Stomach (tissue), 9 donors: Measurements from ENCODE around the gene ARHGAP26. TPM values are rescaled to one million over a fixed set of nuclear protein-coding genes. Genes with fewer than 3 reads are reported as not detected.

Experiments
- DNase-seq, 2 donors: peaks; one replicate each; pipeline versions ENCODE4 v3.0.0 to v3.0.0-alpha.2; 2013 to 2019
- H3K27ac ChIP-seq, 5 donors: fragments of 200-600 bp in 4 of 5; sonication (generic) in 4 of 5; one replicate each; pipeline ENCODE4 v1.5.1; 2013 to 2019; ENCODE audit warnings: mild to moderate bottlenecking in 1 of 5, moderate library complexity in 1 of 5
- H3K27me3 ChIP-seq, 3 donors: fragments of 200-600 bp; sonication (generic); one replicate each; pipeline ENCODE4 v1.5.1; 2017 to 2019; ENCODE audit warnings: mixed run types in 1 of 3
- H3K36me3 ChIP-seq, 4 donors: fragments of 200-600 bp; sonication (generic); 1 replicate in 3 of 4; 2 replicates in 1 of 4; pipeline ENCODE4 v1.5.1; 2016 to 2019
- H3K4me1 ChIP-seq, 4 donors: fragments of 200-600 bp; sonication (generic); one replicate each; pipeline ENCODE4 v1.5.1; 2016 to 2019
- H3K4me3 ChIP-seq, 4 donors: fragments of 200-600 bp; sonication (generic) in 3 of 4; one replicate each; pipeline ENCODE4 v1.5.1; 2016 to 2019; ENCODE audit warnings: mild to moderate bottlenecking in 1 of 4
- H3K9me3 ChIP-seq, 4 donors: fragments of 200-600 bp; sonication (generic); one replicate each; pipeline ENCODE4 v1.5.1; 2016 to 2019
- CTCF ChIP-seq, 7 experiments: fragments of 450-650 bp in 4 of 7; fragments of 200-600 bp in 3 of 7; sonication (generic) in 3 of 7; IDR thresholded peaks; one replicate each; pipeline ENCODE4 v1.5.1; 2016 to 2019; ENCODE audit warnings: antibody characterized with exemption in 7 of 7, control low read depth in 2 of 7, mild to moderate bottlenecking in 1 of 7
- EP300 ChIP-seq: sonication (generic); formaldehyde crosslinking; IDR thresholded peaks from one replicate; pipeline ENCODE4 v1.6.1; 2017; ENCODE audit warnings: antibody characterized with exemption
- POLR2A ChIP-seq, 4 donors: fragments of 450-650 bp; IDR thresholded peaks; one replicate each; pipeline ENCODE4 v1.6.1; 2016; ENCODE audit warnings: antibody characterized with exemption in 4 of 4, control low read depth in 2 of 4, mild to moderate bottlenecking in 1 of 4, moderate library complexity in 1 of 4
- POLR2AphosphoS5 ChIP-seq, 3 donors: sonication (generic); formaldehyde crosslinking; IDR thresholded peaks; one replicate each; pipeline ENCODE4 v1.6.1; 2016; ENCODE audit warnings: antibody characterized with exemption in 3 of 3
- WGBS, 5 donors: extraction: QIAGEN DNeasy Blood & Tissue Kit in 3 of 5; methylation state at CpG; one replicate each; pipeline versions ENCODE4 v1.1.5 to v1.1.7; 2013 to 2018; 5-methylcytosine and 5-hydroxymethylcytosine counted together
- intact Hi-C: fragments of 100-400 bp; cut with DNase I; formaldehyde crosslinking; loops from one replicate; pipeline ENCODE4 v1.15.1; 2023; ENCODE audit warnings: low total_unique reads
- polyA plus RNA-seq, 3 donors: library from polyadenylated mRNA; stranded (reverse); fragments of 200-250 nt; gene quantifications; one replicate each; pipeline ENCODE4 v1.2.3, GENCODE V29; 2013
- total RNA-seq, 5 donors: library from RNA; depleted of rRNA; stranded (reverse); fragments of >200 nt; gene quantifications; one replicate each; pipeline versions ENCODE4 v1.1.0 to v1.2.3, GENCODE V29; 2014 to 2016
- donor health status: healthy with polysubstance abuse.
- donor health status: Bipolar disorder and iron deficiency.
- donor health status: healthy.

Gene ARHGAP26
- total and polyA plus RNA-seq, 8 donors = 4.0 to 115 (median 34.1) TPM

GRCh38 chr5:142748568-142749249, 21.5 kb upstream of the ARHGAP26 start:
- Histone ChIP-seq H3K9me3 (no peaks in the 10 kb centered on the region), H3K36me3 (no peaks in the 10 kb centered on the region), H3K27me3 (no peaks in the 10 kb centered on the region), H3K4me1 (peaks cover 11 to 50% (median 28%) of the 10 kb centered on the region in 4 donors), H3K4me3 (no peak overlapping the region), H3K27ac (no peak overlapping the region)
- intact Hi-C loops = no loop called here
- 64 to 86% (median 79%) methylated on average over 2 of the region's 2 CpGs for WGBS, 5 donors
- peak; percentile 56 to 64 for DNase-seq
- TF ChIP-seq CTCF (IDR thresholded peaks at IDR 0.05) (peak in 5 of 7 experiments; percentile 17 to 61 (median 42)), POLR2AphosphoS5 (IDR thresholded peaks at IDR 0.05) (no peak), EP300 (no peak), POLR2A (IDR thresholded peaks at IDR 0.05) (no peak)

GRCh38 chr5:142749321-142749720, 20.9 kb upstream of the ARHGAP26 start:
- DNase-seq = no peak
- intact Hi-C loops = no loop called here
- no peak overlapping the region for H3K27ac ChIP-seq
- no peak overlapping the region for H3K4me3 ChIP-seq
- no peaks in the 10 kb centered on the region for H3K9me3 ChIP-seq
- TF ChIP-seq POLR2A (IDR thresholded peaks at IDR 0.05) (no peak), POLR2AphosphoS5 (IDR thresholded peaks at IDR 0.05) (no peak), EP300 (no peak), CTCF (IDR thresholded peaks at IDR 0.05) (no peak)
- H3K36me3 ChIP-seq = no peaks in the 10 kb centered on the region
- H3K4me1 ChIP-seq = peaks cover 13 to 54% (median 31%) of the 10 kb centered on the region in 4 donors
- 78 to 85% (median 80%) methylated on average over 3 of the region's 3 CpGs for WGBS, 5 donors
- H3K27me3 ChIP-seq = no peaks in the 10 kb centered on the region

- Histone ChIP-seq H3K9me3 (no peaks in the 10 kb centered on the region), H3K36me3 (no peaks in the 10 kb centered on the region), H3K4me1 (peaks cover 13 to 39% (median 27%) of the 10 kb centered on the region in 4 donors), H3K4me3 (no peak overlapping the region), H3K27me3 (no peaks in the 10 kb centered on the region), H3K27ac (peak overlapping the region; percentile 41 to 76 (median 64))
- 19 to 42% (median 19%) methylated on average over 3 of the region's 3 CpGs for WGBS, 5 donors
- TF ChIP-seq POLR2A (IDR thresholded peaks at IDR 0.05) (no peak), POLR2AphosphoS5 (IDR thresholded peaks at IDR 0.05) (peak in 2 of 3 donors; percentile 18 to 45), EP300 (no peak)
- peak; percentile 19 to 83 for DNase-seq
- intact Hi-C loops = no loop called here
Observed at GRCh38 chr5:142753116-142753631, 17.0 kb upstream of the ARHGAP26 start.

- intact Hi-C loops = no loop called here
- Histone ChIP-seq H3K36me3 (no peaks in the 10 kb centered on the region), H3K27me3 (no peaks in the 10 kb centered on the region), H3K4me3 (no peak overlapping the region), H3K4me1 (peaks cover 13 to 33% (median 23%) of the 10 kb centered on the region in 4 donors), H3K9me3 (no peaks in the 10 kb centered on the region), H3K27ac (peak overlapping the region in 4 of 5 donors; percentile 41 to 76 (median 69))
- DNase-seq = no peak
- TF ChIP-seq POLR2AphosphoS5 (IDR thresholded peaks at IDR 0.05) (no peak), POLR2A (IDR thresholded peaks at IDR 0.05) (no peak), CTCF (IDR thresholded peaks at IDR 0.05) (no peak), EP300 (no peak)
- 89 to 98% (median 93%) methylated on average over 3 of the region's 3 CpGs for WGBS, 5 donors
Observed at GRCh38 chr5:142754031-142754430, 16.1 kb upstream of the ARHGAP26 start.

- TF ChIP-seq POLR2A (IDR thresholded peaks at IDR 0.05) (no peak), POLR2AphosphoS5 (IDR thresholded peaks at IDR 0.05) (no peak), CTCF (IDR thresholded peaks at IDR 0.05) (no peak)
- 55 to 60% (median 59%) methylated on average over 3 of the region's 3 CpGs for whole genome bisulfite sequencing, 5 donors
- Histone ChIP-seq H3K27ac (no peak overlapping the region), H3K4me3 (no peak overlapping the region), H3K36me3 (no peaks in the 10 kb centered on the region), H3K27me3 (no peaks in the 10 kb centered on the region), H3K9me3 (no peaks in the 10 kb centered on the region), H3K4me1 (peaks cover 13 to 26% (median 19%) of the 10 kb centered on the region in 4 donors)
- intact Hi-C loops = no loop called here
- no peak for DNase-seq
Observed at GRCh38 chr5:142756576-142756975, 13.6 kb upstream of the ARHGAP26 start.
